Prostate gland (tissue), 2 donors: Measurements from ENCODE around the gene HNRNPA3.

Experiments
- POLR2A ChIP-seq: fragments of 450-650 bp; IDR thresholded peaks from one replicate; pipeline ENCODE4 v1.6.1; 2016; ENCODE audit warnings: antibody characterized with exemption, mild to moderate bottlenecking
- POLR2AphosphoS5 ChIP-seq: sonication (generic); formaldehyde crosslinking; IDR thresholded peaks from one replicate; pipeline ENCODE4 v1.6.1; 2017; ENCODE audit warnings: antibody characterized with exemption
- TF ChIP-seq, protein P1 (sequence below), 4 experiments: fragments of 200-600 bp in 2 of 4; fragments of 450-650 bp in 2 of 4; sonication (generic) in 2 of 4; IDR thresholded peaks; 1 replicate in 3 of 4; 2 replicates in 1 of 4; pipeline ENCODE4 v1.5.1; 2016 to 2019; ENCODE audit warnings: antibody characterized with exemption in 4 of 4, mild to moderate bottlenecking in 2 of 4, moderate library complexity in 2 of 4

- TF ChIP-seq, protein P1, sequence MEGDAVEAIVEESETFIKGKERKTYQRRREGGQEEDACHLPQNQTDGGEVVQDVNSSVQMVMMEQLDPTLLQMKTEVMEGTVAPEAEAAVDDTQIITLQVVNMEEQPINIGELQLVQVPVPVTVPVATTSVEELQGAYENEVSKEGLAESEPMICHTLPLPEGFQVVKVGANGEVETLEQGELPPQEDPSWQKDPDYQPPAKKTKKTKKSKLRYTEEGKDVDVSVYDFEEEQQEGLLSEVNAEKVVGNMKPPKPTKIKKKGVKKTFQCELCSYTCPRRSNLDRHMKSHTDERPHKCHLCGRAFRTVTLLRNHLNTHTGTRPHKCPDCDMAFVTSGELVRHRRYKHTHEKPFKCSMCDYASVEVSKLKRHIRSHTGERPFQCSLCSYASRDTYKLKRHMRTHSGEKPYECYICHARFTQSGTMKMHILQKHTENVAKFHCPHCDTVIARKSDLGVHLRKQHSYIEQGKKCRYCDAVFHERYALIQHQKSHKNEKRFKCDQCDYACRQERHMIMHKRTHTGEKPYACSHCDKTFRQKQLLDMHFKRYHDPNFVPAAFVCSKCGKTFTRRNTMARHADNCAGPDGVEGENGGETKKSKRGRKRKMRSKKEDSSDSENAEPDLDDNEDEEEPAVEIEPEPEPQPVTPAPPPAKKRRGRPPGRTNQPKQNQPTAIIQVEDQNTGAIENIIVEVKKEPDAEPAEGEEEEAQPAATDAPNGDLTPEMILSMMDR (IDR thresholded peaks at IDR 0.05): no peak
- TF ChIP-seq POLR2A (peak; percentile 16), POLR2AphosphoS5 (peak; percentile 92)
These were observed 42.6 kb upstream of the HNRNPA3 start for GRCh38 chr2:177169810-177170514.
